IMR-90 (cell line): Measurements from ENCODE around the gene ANKRD33B. TPM values are rescaled to one million over a fixed set of nuclear protein-coding genes. Genes with fewer than 3 reads are reported as not detected.

Experiments
- ATAC-seq: fragments of 200-7000 bp; cut with Tn5 transposase; 2 replicates; pipeline ENCODE4 v1.9.1; 2020; ENCODE audit warnings: low read depth, mild to moderate bottlenecking, moderate library complexity
- BruUV-seq: library from RNA; stranded (reverse); fragments of 400-500 nt; replicated peaks from 2 replicates; lab custom pipeline; 2021; lab: Mats Ljungman, UMichigan
- CTCF ChIA-PET: fragments of 300-600 bp; formaldehyde crosslinking; extraction: SDS; loops from one replicate; lab custom pipeline; 2021; ENCODE audit warnings: antibody characterized with exemption; lab: Yijun Ruan, JAX
- POLR2A ChIA-PET: fragments of 300-600 bp; sonication (Branson Sonifier 250); formaldehyde crosslinking; loops from one replicate; lab custom pipeline; 2022; ENCODE audit warnings: antibody characterized with exemption; ENCODE audit not compliant: unreplicated experiment; lab: Charles Lee
- DNase-seq: peaks from one replicate; pipeline ENCODE4 v3.0.0; 2013
- H2AFZ ChIP-seq: replicated peaks from 2 replicates; pipeline ENCODE3; 2013; ENCODE audit warnings: low read length, mild to moderate bottlenecking; ENCODE audit not compliant: poor library complexity
- H2AK5ac ChIP-seq: 2 replicates; pipeline ENCODE4 v1.6.1; 2013; ENCODE audit warnings: low read depth, low read length, inconsistent platforms
- H2AK9ac ChIP-seq: replicated peaks from 2 replicates; pipeline ENCODE3; 2013; ENCODE audit warnings: mild to moderate bottlenecking, low read depth, low read length, moderate library complexity; ENCODE audit not compliant: poor library complexity
- H2BK120ac ChIP-seq: 2 replicates; pipeline ENCODE4 v1.6.1; 2013; ENCODE audit warnings: low read depth, low read length, inconsistent platforms
- H2BK15ac ChIP-seq: 3 replicates; pipeline ENCODE4 v1.6.1; 2013; ENCODE audit warnings: low read depth, low read length, inconsistent platforms
- H2BK20ac ChIP-seq: 2 replicates; pipeline ENCODE4 v1.6.1; 2013; ENCODE audit warnings: low read depth, mild to moderate bottlenecking, inconsistent platforms, low read length, moderate library complexity
- H2BK5ac ChIP-seq: 2 replicates; pipeline ENCODE4 v1.6.1; 2013; ENCODE audit warnings: mild to moderate bottlenecking, low read depth, low read length, inconsistent platforms; ENCODE audit not compliant: poor library complexity, severe bottlenecking
- H3K14ac ChIP-seq: replicated peaks from 2 replicates; pipeline ENCODE4 v1.6.1; 2013; ENCODE audit warnings: low read depth, low read length, inconsistent platforms
- H3K18ac ChIP-seq: 2 replicates; pipeline ENCODE4 v1.6.1; 2013; ENCODE audit warnings: low read depth, low read length, control low read depth
- H3K23ac ChIP-seq: 2 replicates; pipeline ENCODE4 v1.6.1; 2013; ENCODE audit warnings: low read depth, low read length, inconsistent platforms
- H3K27ac ChIP-seq: 2 replicates; pipeline ENCODE4 v1.5.1; 2013; ENCODE audit warnings: mild to moderate bottlenecking, control low read depth, low read length; ENCODE audit not compliant: insufficient read depth
- H3K27me3 ChIP-seq: 2 replicates; pipeline ENCODE4 v1.6.1; 2013; ENCODE audit warnings: low read length; ENCODE audit not compliant: control insufficient read depth, insufficient read depth
- H3K36me3 ChIP-seq: 2 replicates; pipeline ENCODE4 v1.6.1; 2013; ENCODE audit warnings: low read length, mixed read lengths; ENCODE audit not compliant: control insufficient read depth, insufficient read depth
- H3K4ac ChIP-seq: 2 replicates; pipeline ENCODE4 v1.6.1; 2013; ENCODE audit warnings: low read depth, low read length, inconsistent platforms
- H3K4me1 ChIP-seq: 2 replicates; pipeline ENCODE4 v1.6.1; 2013; ENCODE audit warnings: low read length, mixed read lengths; ENCODE audit not compliant: control insufficient read depth, insufficient read depth
- H3K4me2 ChIP-seq: 2 replicates; pipeline ENCODE4 v1.6.1; 2013; ENCODE audit warnings: low read depth, mild to moderate bottlenecking, control low read depth, low read length, moderate library complexity
- H3K4me3 ChIP-seq: 2 replicates; pipeline ENCODE4 v1.5.1; 2013; ENCODE audit warnings: low read depth, mild to moderate bottlenecking, control low read depth, low read length, moderate library complexity; ENCODE audit not compliant: insufficient read depth
- H3K56ac ChIP-seq: 2 replicates; pipeline ENCODE4 v1.6.1; 2013; ENCODE audit warnings: low read length, inconsistent platforms; ENCODE audit not compliant: insufficient read depth; ENCODE audit errors: extremely low read depth
- H3K79me1 ChIP-seq, 2 experiments: 2 replicates each; pipeline ENCODE4 v1.6.1; 2013; ENCODE audit warnings: low read length in 2 of 2, inconsistent platforms in 1 of 2, low read depth in 1 of 2
- H3K9ac ChIP-seq: 2 replicates; pipeline ENCODE4 v1.6.1; 2013; ENCODE audit warnings: low read depth, low read length, control low read depth
- H3K9me1 ChIP-seq: 2 replicates; pipeline ENCODE4 v1.6.1; 2013; ENCODE audit warnings: low read length, inconsistent platforms; ENCODE audit not compliant: insufficient read depth
- H3K9me3 ChIP-seq: 2 replicates; pipeline ENCODE4 v1.6.1; 2013; ENCODE audit warnings: low read length; ENCODE audit not compliant: control insufficient read depth, insufficient read depth
- H4K20me1 ChIP-seq: 2 replicates; pipeline ENCODE4 v1.6.1; 2013; ENCODE audit warnings: low read length, inconsistent platforms; ENCODE audit not compliant: insufficient read depth
- H4K5ac ChIP-seq: 2 replicates; pipeline ENCODE4 v1.6.1; 2013; ENCODE audit warnings: mild to moderate bottlenecking, low read depth, low read length, control low read depth
- H4K8ac ChIP-seq, 2 experiments: 2 replicates each; pipeline ENCODE4 v1.6.1; 2013; ENCODE audit warnings: low read depth in 2 of 2, low read length in 2 of 2, control low read depth in 1 of 2, inconsistent platforms in 1 of 2
- H4K91ac ChIP-seq: 2 replicates; pipeline ENCODE4 v1.6.1; 2013; ENCODE audit warnings: low read depth, low read length, inconsistent platforms; ENCODE audit not compliant: insufficient read depth
- BHLHE40 ChIP-seq: fragments of 150-350 bp; IDR thresholded peaks from 2 replicates; pipeline ENCODE4 v1.6.1; 2016; ENCODE audit warnings: mild to moderate bottlenecking, low read depth, low read length
- CEBPB ChIP-seq: IDR thresholded peaks from 2 replicates; pipeline ENCODE4 v1.6.1; 2012; ENCODE audit warnings: low read depth, low read length, improper control_type of control experiment
- CHD1 ChIP-seq: IDR thresholded peaks from 2 replicates; pipeline ENCODE4 v1.6.1; 2012; ENCODE audit warnings: low read depth, low read length, improper control_type of control experiment
- ELK1 ChIP-seq: fragments of 150-350 bp; IDR thresholded peaks from 2 replicates; pipeline ENCODE4 v1.6.1; 2016; ENCODE audit warnings: low read depth, mild to moderate bottlenecking, low read length, moderate library complexity, borderline replicate concordance
- FOS ChIP-seq: fragments of 150-350 bp; IDR thresholded peaks from 2 replicates; pipeline ENCODE4 v1.6.1; 2016; ENCODE audit warnings: low read depth, low read length
- MAZ ChIP-seq: IDR thresholded peaks from 2 replicates; pipeline ENCODE4 v1.6.1; 2012; ENCODE audit warnings: low read depth, mild to moderate bottlenecking, low read length, improper control_type of control experiment, moderate library complexity, borderline replicate concordance
- MXI1 ChIP-seq: IDR thresholded peaks from 2 replicates; pipeline ENCODE4 v1.6.1; 2012; ENCODE audit warnings: low read depth, mild to moderate bottlenecking, low read length, moderate library complexity, borderline replicate concordance
- RAD21 ChIP-seq: IDR thresholded peaks from 2 replicates; pipeline ENCODE4 v1.6.1; 2012; ENCODE audit warnings: low read length, improper control_type of control experiment
- RCOR1 ChIP-seq: IDR thresholded peaks from 2 replicates; pipeline ENCODE4 v1.6.1; 2012; ENCODE audit warnings: mild to moderate bottlenecking, low read length, improper control_type of control experiment; ENCODE audit not compliant: insufficient replicate concordance
- RFX5 ChIP-seq: IDR thresholded peaks from 2 replicates; pipeline ENCODE4 v1.8.0; 2012; ENCODE audit warnings: low read depth, mild to moderate bottlenecking, low read length, moderate library complexity
- whole genome bisulfite sequencing, 2 experiments: methylation state at CpG; one replicate each; pipeline versions ENCODE4 v1.1.5 to v1.1.7; 2013; ENCODE audit warnings: missing lambda C conversion rate in 2 of 2; ENCODE audit not compliant: insufficient read length in 1 of 2; ENCODE audit errors: extremely low coverage in 2 of 2; 5-methylcytosine and 5-hydroxymethylcytosine counted together
- dilution Hi-C: fragments of 300-500 bp; cut with HindIII; formaldehyde crosslinking; loops from one replicate; pipeline ENCODE4 v1.14.3; 2018; ENCODE audit warnings: low sequenced_read_pairs; ENCODE audit not compliant: unreplicated experiment
- in situ Hi-C: fragments of 300-500 bp; cut with MboI; formaldehyde crosslinking; loops from 3 replicates; pipeline ENCODE4 v1.14.3; 2019; ENCODE audit warnings: low sequenced_read_pairs, inconsistent platforms, mixed read lengths
- intact Hi-C: fragments of 100-400 bp; cut with micrococcal nuclease; formaldehyde crosslinking; loops from 2 replicates; pipeline ENCODE4 v1.10.0; 2022
- polyA plus RNA-seq, 3 experiments: library from polyadenylated mRNA; depleted of rRNA; stranded (reverse); fragments of >200 nt; gene quantifications; 2 replicates each; pipeline ENCODE4 v1.2.3, GENCODE V29; 2012; ENCODE audit warnings: low replicate concordance in 1 of 3
- total RNA-seq: library from RNA; depleted of rRNA; stranded (reverse); fragments of >200 nt; gene quantifications from 2 replicates; pipeline ENCODE4 v1.2.3, GENCODE V29; 2012
- TF ChIP-seq, protein P1 (sequence below): fragments of 150-350 bp; IDR thresholded peaks from 2 replicates; pipeline ENCODE4 v1.6.1; 2017; ENCODE audit warnings: mild to moderate bottlenecking, antibody characterized with exemption, low read length, low read depth
- TF ChIP-seq, protein P2 (sequence below): conservative IDR thresholded peaks from 2 replicates; pipeline ENCODE4 v1.5.1; 2012; ENCODE audit warnings: mild to moderate bottlenecking, low read depth, low read length, improper control_type of control experiment

ANKRD33B gene
- total and polyA plus RNA-seq, 2 of the 4 experiments (the other 2 are of a cell fraction) = 2.5 to 3.3 TPM

- in situ Hi-C loops (no loop called here), intact Hi-C loops (no loop called here), dilution Hi-C loops (no loop called here)
- H4K8ac ChIP-seq = no peak overlapping the region
- no peak overlapping the region for H2BK20ac ChIP-seq
- no peak overlapping the region for H2BK5ac ChIP-seq
- no peak overlapping the region for H2AFZ ChIP-seq
- no peak overlapping the region for H4K91ac ChIP-seq
- no peak overlapping the region for H3K14ac ChIP-seq
- no peak overlapping the region for H3K23ac ChIP-seq
- H2AK9ac ChIP-seq = no peak overlapping the region
- no peak overlapping the region for H3K9ac ChIP-seq
- H2AK5ac ChIP-seq = no peak overlapping the region
- H3K36me3 ChIP-seq = no peaks in the 10 kb centered on the region
- no peak overlapping the region for H4K5ac ChIP-seq
- no peaks in the 10 kb centered on the region for H3K9me1 ChIP-seq
- no peaks in the 10 kb centered on the region; the same call in 1 of the 2 replicates for H3K4me1 ChIP-seq
- H2BK15ac ChIP-seq = no peak overlapping the region
- no peak for DNase-seq
- H2BK120ac ChIP-seq = no peak overlapping the region
- no peak overlapping the region for H3K56ac ChIP-seq
- H4K20me1 ChIP-seq = no peaks in the 10 kb centered on the region
- H3K27ac ChIP-seq = no peak overlapping the region
- no peak overlapping the region for H3K4me2 ChIP-seq
- H3K27me3 ChIP-seq = no peaks in the 10 kb centered on the region; the same call in 1 of the 2 replicates
- ATAC-seq = no peak
- H3K4me3 ChIP-seq = no peak overlapping the region
- BruUV-seq = no TSS peak
- peaks cover 7% of the 10 kb centered on the region for H3K9me3 ChIP-seq
- 65% methylated on average over 3 of the region's 7 CpGs; no CpG with 5 or more reads in 1 of the 2 experiments for WGBS, 2 experiments
- ChIA-PET POLR2A (no interaction called here), CTCF (no interaction called here)
- TF ChIP-seq, protein P1, sequence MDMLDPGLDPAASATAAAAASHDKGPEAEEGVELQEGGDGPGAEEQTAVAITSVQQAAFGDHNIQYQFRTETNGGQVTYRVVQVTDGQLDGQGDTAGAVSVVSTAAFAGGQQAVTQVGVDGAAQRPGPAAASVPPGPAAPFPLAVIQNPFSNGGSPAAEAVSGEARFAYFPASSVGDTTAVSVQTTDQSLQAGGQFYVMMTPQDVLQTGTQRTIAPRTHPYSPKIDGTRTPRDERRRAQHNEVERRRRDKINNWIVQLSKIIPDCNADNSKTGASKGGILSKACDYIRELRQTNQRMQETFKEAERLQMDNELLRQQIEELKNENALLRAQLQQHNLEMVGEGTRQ = no peak
- TF ChIP-seq FOS = no peak
- TF ChIP-seq, protein P2, sequence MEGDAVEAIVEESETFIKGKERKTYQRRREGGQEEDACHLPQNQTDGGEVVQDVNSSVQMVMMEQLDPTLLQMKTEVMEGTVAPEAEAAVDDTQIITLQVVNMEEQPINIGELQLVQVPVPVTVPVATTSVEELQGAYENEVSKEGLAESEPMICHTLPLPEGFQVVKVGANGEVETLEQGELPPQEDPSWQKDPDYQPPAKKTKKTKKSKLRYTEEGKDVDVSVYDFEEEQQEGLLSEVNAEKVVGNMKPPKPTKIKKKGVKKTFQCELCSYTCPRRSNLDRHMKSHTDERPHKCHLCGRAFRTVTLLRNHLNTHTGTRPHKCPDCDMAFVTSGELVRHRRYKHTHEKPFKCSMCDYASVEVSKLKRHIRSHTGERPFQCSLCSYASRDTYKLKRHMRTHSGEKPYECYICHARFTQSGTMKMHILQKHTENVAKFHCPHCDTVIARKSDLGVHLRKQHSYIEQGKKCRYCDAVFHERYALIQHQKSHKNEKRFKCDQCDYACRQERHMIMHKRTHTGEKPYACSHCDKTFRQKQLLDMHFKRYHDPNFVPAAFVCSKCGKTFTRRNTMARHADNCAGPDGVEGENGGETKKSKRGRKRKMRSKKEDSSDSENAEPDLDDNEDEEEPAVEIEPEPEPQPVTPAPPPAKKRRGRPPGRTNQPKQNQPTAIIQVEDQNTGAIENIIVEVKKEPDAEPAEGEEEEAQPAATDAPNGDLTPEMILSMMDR = no peak
- no peak for TF ChIP-seq RFX5
- TF ChIP-seq BHLHE40 = no peak
- TF ChIP-seq RCOR1 = no peak
- TF ChIP-seq CHD1 = no peak
- TF ChIP-seq ELK1 = no peak
- TF ChIP-seq MAZ = no peak
- TF ChIP-seq MXI1 = no peak
- TF ChIP-seq RAD21 = no peak
- no peak for TF ChIP-seq CEBPB
- H3K4ac ChIP-seq = no peak overlapping the region
- no peak overlapping the region for H3K18ac ChIP-seq
- H3K79me1 ChIP-seq = no peaks in the 10 kb centered on the region
These were observed 102.8 kb downstream of the ANKRD33B start for GRCh38 chr5:10666531-10667299.
